ENCODE measurements around the gene B3GNT7.
"Not testable (repeated sequence)": the region's sequence is repeated elsewhere in the genome, so short reads cannot be mapped to it uniquely, and the experiment has no call there.

GRCh38 chr2:231407686-231408085 lies 12.2 kb downstream of the B3GNT7 start:
- not testable (repeated sequence) for TF ChIP-seq POLR2AphosphoS5 (IDR thresholded peaks at IDR 0.05); CTCF (IDR thresholded peaks at IDR 0.05; ENCODE audit: poor library complexity, severe bottlenecking); EZH2 (IDR thresholded peaks at IDR 0.05; ENCODE audit: borderline replicate concordance, insufficient read depth, low read length, poor library complexity, severe bottlenecking); SMC3 (conservative IDR thresholded peaks at IDR 0.05; ENCODE audit: poor library complexity); TAF1 (IDR thresholded peaks at IDR 0.05; ENCODE audit: low read depth); EP300 (conservative IDR thresholded peaks at IDR 0.05; ENCODE audit: poor library complexity, severe bottlenecking); REST (IDR thresholded peaks at IDR 0.05; ENCODE audit: borderline replicate concordance)
